Measurements from ENCODE around the gene TMEFF2.

The TMEFF2 gene

DNA sequence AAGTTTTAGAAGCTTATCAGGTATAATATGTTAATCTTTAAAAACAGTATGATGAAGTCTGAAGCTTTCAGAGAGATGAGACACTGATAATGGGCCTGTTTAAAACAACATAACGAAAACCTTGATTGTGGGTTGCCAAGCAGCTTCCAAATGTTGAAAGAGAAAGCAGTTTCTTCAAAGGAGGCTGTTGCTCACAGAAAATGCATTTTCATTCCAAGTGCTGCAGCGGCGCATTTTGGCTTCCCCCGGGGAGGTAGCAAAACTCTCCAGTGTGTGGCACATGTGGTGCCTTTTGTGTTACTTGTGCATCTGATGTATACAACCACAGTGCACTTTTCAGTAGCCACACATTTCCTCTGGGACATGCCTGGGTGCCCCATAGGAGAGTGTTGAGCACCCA is 66.1 kb downstream of the TMEFF2 start:
- H3K4me2 ChIP-seq (ENCODE audit: low read depth, low read length, poor library complexity, severe bottlenecking) = no peak overlapping the region

DNA sequence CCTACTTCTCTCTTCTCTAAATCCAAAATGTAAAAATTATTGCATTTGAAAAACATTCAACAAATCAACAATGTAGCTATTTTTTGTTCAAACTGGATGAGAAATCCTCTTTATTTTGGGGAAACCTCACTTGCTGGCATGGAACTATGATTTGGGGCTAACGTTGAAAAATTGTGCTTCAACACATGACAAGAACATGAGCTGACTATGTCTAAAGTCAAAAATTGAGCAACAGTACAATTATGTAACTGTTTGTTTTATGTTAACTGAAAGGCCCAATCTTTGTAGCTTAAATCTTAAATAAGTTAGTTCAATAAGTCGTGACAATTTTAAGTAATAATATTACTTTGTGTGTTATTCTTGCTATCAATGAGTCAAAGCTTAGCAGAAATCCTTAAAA is 67.3 kb downstream of the TMEFF2 start:
- Histone ChIP-seq H3K27ac (ENCODE audit: low read depth, low read length) (no peak overlapping the region), H3K36me3 (ENCODE audit: low read length) (no peaks in the 10 kb centered on the region), H3K9me3 (ENCODE audit: insufficient read depth, low read length) (no peaks in the 10 kb centered on the region), H3K4me2 (ENCODE audit: low read depth, low read length, poor library complexity, severe bottlenecking) (no peak overlapping the region), H3K27me3 (ENCODE audit: low read length) (no peaks in the 10 kb centered on the region), H3F3A (ENCODE audit: insufficient read depth) (no peaks in the 10 kb centered on the region), H3K4me3 (ENCODE audit: insufficient read depth, low read length, poor library complexity, severe bottlenecking) (no peak overlapping the region), H3K9me2 (replicated peaks; ENCODE audit: insufficient read depth, low read length) (no peaks in the 10 kb centered on the region), H3K79me2 (ENCODE audit: insufficient read depth, low read length) (no peaks in the 10 kb centered on the region), H2AFZ (ENCODE audit: low read depth, low read length, severe bottlenecking) (no peak overlapping the region), H3K9ac (ENCODE audit: low read length) (no peak overlapping the region), H4K20me1 (ENCODE audit: low read depth, low read length) (no peaks in the 10 kb centered on the region)
- TF ChIP-seq EZH2phosphoT487 (conservative IDR thresholded peaks at IDR 0.05; ENCODE audit: low read length) = no peak
- TF ChIP-seq, protein P1, sequence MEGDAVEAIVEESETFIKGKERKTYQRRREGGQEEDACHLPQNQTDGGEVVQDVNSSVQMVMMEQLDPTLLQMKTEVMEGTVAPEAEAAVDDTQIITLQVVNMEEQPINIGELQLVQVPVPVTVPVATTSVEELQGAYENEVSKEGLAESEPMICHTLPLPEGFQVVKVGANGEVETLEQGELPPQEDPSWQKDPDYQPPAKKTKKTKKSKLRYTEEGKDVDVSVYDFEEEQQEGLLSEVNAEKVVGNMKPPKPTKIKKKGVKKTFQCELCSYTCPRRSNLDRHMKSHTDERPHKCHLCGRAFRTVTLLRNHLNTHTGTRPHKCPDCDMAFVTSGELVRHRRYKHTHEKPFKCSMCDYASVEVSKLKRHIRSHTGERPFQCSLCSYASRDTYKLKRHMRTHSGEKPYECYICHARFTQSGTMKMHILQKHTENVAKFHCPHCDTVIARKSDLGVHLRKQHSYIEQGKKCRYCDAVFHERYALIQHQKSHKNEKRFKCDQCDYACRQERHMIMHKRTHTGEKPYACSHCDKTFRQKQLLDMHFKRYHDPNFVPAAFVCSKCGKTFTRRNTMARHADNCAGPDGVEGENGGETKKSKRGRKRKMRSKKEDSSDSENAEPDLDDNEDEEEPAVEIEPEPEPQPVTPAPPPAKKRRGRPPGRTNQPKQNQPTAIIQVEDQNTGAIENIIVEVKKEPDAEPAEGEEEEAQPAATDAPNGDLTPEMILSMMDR (IDR thresholded peaks at IDR 0.05; ENCODE audit: insufficient read depth, low read length, poor library complexity, severe bottlenecking) = no peak

More for the DNA sequence above, 66.1 kb downstream of the TMEFF2 start:
- no peaks in the 10 kb centered on the region for H3F3A ChIP-seq (ENCODE audit: insufficient read depth)
- no peak overlapping the region for H3K27ac ChIP-seq (ENCODE audit: low read depth, low read length)
- H4K20me1 ChIP-seq (ENCODE audit: low read depth, low read length) = no peaks in the 10 kb centered on the region
- no peak overlapping the region for H3K4me3 ChIP-seq (ENCODE audit: insufficient read depth, low read length, poor library complexity, severe bottlenecking)
- no peaks in the 10 kb centered on the region for H3K27me3 ChIP-seq (ENCODE audit: low read length)
- H3K9ac ChIP-seq (ENCODE audit: low read length) = no peak overlapping the region
- H3K9me3 ChIP-seq (ENCODE audit: insufficient read depth, low read length) = no peaks in the 10 kb centered on the region
- TF ChIP-seq EZH2phosphoT487 (conservative IDR thresholded peaks at IDR 0.05; ENCODE audit: low read length) = no peak
- TF ChIP-seq, protein P1 (IDR thresholded peaks at IDR 0.05; ENCODE audit: insufficient read depth, low read length, poor library complexity, severe bottlenecking) = no peak
- no peaks in the 10 kb centered on the region for H3K79me2 ChIP-seq (ENCODE audit: insufficient read depth, low read length)
- H3K9me2 ChIP-seq (replicated peaks; ENCODE audit: insufficient read depth, low read length) = no peaks in the 10 kb centered on the region
- no peak overlapping the region for H2AFZ ChIP-seq (ENCODE audit: low read depth, low read length, severe bottlenecking)
- H3K36me3 ChIP-seq (ENCODE audit: low read length) = no peaks in the 10 kb centered on the region

DNA sequence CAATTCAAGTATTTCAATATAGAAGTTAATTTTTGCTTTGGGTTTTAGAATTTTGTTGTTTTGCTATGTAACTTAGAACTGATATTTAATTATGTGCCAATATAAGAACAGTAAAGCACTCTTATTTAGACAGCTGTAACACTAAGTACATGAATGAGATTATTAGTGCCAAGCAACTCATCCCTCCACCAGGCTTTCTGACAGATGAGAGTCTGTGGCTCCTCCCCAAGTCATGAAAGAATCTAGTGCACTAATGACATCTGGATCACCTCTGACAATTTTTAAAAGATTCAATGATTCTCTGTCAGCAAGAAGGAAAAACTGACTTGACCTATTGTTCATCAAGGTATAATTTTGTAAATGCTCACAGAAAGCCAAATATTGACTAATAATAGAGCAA is 67.8 kb downstream of the TMEFF2 start:
- H3K36me3 ChIP-seq (ENCODE audit: low read length) = no peaks in the 10 kb centered on the region
- no peak overlapping the region for H3K4me3 ChIP-seq (ENCODE audit: insufficient read depth, low read length, poor library complexity, severe bottlenecking)
- H3K9ac ChIP-seq (ENCODE audit: low read length) = no peak overlapping the region
- H3K27ac ChIP-seq (ENCODE audit: low read depth, low read length) = no peak overlapping the region
- H3K9me3 ChIP-seq (ENCODE audit: insufficient read depth, low read length) = no peaks in the 10 kb centered on the region
- H2AFZ ChIP-seq (ENCODE audit: low read depth, low read length, severe bottlenecking) = no peak overlapping the region
- no peaks in the 10 kb centered on the region for H3F3A ChIP-seq (ENCODE audit: insufficient read depth)
- H3K4me2 ChIP-seq (ENCODE audit: low read depth, low read length, poor library complexity, severe bottlenecking) = no peak overlapping the region
- no peaks in the 10 kb centered on the region for H3K9me2 ChIP-seq (replicated peaks; ENCODE audit: insufficient read depth, low read length)
- no peak for TF ChIP-seq EZH2phosphoT487 (conservative IDR thresholded peaks at IDR 0.05; ENCODE audit: low read length)
- TF ChIP-seq, protein P1 (IDR thresholded peaks at IDR 0.05; ENCODE audit: insufficient read depth, low read length, poor library complexity, severe bottlenecking) = no peak
- H3K79me2 ChIP-seq (ENCODE audit: insufficient read depth, low read length) = no peaks in the 10 kb centered on the region
- H4K20me1 ChIP-seq (ENCODE audit: low read depth, low read length) = no peaks in the 10 kb centered on the region
- H3K27me3 ChIP-seq (ENCODE audit: low read length) = no peaks in the 10 kb centered on the region

All from SU-DHL-6 (cell line).